Measurements from ENCODE around the gene STK38.
"Not testable (repeated sequence)": the region's sequence is repeated elsewhere in the genome, so short reads cannot be mapped to it uniquely, and the experiment has no call there.

Gene STK38

DNA sequence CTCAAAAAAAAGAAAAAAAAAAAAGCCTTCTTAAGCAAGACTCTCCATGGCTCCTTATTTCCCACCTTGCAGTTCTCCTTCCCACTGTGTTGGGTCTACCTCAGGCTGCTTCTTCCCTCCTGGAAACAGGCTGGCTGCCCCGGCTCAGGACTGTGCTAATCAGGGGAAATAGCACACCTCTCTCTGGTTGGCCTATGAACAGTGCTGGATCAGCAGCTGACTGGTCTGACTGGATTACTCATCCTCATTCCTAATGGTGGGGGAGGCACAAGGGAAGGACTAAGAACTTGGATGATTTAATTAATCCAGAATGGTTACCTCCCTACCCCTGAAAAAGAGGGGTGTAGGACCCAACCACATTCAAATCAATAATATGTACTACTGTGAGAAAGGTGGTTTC lies 43.0 kb upstream of the STK38 start:
- TF ChIP-seq, protein P1, sequence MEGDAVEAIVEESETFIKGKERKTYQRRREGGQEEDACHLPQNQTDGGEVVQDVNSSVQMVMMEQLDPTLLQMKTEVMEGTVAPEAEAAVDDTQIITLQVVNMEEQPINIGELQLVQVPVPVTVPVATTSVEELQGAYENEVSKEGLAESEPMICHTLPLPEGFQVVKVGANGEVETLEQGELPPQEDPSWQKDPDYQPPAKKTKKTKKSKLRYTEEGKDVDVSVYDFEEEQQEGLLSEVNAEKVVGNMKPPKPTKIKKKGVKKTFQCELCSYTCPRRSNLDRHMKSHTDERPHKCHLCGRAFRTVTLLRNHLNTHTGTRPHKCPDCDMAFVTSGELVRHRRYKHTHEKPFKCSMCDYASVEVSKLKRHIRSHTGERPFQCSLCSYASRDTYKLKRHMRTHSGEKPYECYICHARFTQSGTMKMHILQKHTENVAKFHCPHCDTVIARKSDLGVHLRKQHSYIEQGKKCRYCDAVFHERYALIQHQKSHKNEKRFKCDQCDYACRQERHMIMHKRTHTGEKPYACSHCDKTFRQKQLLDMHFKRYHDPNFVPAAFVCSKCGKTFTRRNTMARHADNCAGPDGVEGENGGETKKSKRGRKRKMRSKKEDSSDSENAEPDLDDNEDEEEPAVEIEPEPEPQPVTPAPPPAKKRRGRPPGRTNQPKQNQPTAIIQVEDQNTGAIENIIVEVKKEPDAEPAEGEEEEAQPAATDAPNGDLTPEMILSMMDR (IDR thresholded peaks at IDR 0.05; ENCODE audit: extremely low read depth, missing control alignments) = no peak
- no peak for DNase-seq (ENCODE audit: low spot score)

DNA sequence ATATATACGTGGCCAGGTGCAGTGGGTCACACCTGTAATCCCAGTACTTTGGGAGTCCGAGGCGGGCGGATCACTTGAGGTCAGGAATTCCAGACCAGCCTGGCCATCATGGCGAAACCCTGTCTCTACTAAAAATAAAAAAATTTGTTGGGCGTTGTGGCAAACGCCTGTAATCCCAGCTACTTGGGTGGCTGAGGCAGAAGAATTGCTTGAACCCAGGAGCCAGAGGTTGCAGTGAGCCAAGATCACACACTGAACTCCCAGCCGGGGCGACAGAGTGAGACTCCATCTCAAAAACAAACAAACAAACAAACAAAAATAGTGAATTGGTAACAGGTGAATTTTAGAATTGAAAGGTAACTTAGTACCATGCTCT lies 41.7 kb upstream of the STK38 start:
- DNase-seq (ENCODE audit: low spot score) = not testable (repeated sequence)

DNA sequence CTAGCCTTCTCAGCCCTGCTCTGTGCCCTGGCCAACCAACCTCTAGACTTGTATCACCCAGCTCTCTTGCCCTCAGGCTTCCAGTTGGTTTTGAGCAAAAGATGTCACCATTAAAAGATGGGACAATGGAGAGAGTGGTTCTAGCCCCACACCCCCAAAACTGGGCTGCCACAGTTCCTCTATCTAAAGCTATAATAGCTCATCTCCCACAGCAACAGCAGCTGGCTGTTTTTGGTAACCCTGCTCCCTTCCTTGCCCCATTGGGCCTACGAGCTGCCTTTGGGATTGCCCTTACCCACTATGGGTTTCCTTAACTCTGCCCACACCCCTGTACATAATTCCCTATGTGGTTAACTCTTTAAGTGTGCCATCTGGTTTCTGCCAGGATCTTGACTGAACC lies 39.3 kb upstream of the STK38 start:
- DNase-seq (ENCODE audit: low spot score) = no peak
- TF ChIP-seq, protein P1 (IDR thresholded peaks at IDR 0.05; ENCODE audit: extremely low read depth, missing control alignments) = no peak

DNA sequence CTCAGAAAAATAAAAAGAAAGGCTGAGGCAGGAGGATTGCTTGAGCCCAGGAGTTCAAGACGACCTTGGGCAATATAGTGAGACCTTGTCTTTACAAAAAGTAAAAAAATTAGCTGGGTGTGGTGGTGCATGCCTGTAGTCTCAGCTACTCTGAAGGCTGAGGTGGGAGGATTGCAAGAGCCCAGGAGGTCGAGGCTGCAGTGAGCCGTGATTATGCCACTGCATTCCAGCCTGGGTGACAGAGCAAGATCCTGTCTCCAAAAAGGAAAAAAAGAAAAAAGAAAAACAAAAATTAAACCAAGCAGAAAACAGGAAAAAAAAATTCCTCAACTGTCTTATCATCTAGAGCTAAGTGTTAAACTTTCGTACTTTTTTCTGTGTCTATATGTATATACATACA lies 34.4 kb upstream of the STK38 start:
- TF ChIP-seq, protein P1 (IDR thresholded peaks at IDR 0.05; ENCODE audit: extremely low read depth, missing control alignments) = no peak
- DNase-seq (ENCODE audit: low spot score) = no peak

DNA sequence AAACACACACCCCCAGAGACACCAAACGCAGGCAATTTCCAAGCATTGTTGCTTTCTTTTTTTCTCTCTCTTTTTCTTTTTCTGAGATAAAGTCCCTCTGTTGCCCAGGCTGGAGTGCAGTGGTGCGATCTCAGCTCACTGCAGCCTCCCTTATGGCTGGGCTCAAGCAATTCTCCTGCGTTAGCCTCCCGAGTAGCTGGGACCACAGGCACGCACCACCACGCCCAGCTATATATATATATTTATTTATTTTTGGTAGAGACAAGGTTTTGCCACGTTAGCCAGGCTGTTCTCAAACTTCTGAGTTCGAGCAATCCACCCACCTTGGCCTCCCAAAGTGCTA lies 32.9 kb upstream of the STK38 start:
- no peak for DNase-seq (ENCODE audit: low spot score)
- TF ChIP-seq, protein P1 (IDR thresholded peaks at IDR 0.05; ENCODE audit: extremely low read depth, missing control alignments) = no peak

DNA sequence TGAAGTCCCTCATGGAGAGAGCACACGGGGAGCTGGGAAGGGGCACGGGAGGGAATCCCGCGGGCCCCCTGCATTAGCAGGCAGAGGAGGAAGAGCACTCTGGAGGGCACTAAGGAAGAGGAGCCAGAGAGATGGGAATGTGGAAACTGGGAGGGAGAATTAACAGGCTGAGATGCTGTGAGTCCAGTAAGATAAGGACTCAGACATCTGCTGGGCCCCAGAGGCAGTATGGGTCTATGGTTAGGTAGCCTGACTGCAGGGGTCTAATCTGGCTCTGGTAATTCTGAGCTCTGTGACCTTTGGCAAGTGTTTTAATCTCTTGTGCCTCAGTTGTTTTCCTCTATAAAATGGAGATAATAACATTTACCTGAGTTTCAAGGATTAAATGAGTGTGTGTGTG lies 31.2 kb upstream of the STK38 start:
- no peak for DNase-seq (ENCODE audit: low spot score)
- TF ChIP-seq, protein P1 (IDR thresholded peaks at IDR 0.05; ENCODE audit: extremely low read depth, missing control alignments) = no peak

DNA sequence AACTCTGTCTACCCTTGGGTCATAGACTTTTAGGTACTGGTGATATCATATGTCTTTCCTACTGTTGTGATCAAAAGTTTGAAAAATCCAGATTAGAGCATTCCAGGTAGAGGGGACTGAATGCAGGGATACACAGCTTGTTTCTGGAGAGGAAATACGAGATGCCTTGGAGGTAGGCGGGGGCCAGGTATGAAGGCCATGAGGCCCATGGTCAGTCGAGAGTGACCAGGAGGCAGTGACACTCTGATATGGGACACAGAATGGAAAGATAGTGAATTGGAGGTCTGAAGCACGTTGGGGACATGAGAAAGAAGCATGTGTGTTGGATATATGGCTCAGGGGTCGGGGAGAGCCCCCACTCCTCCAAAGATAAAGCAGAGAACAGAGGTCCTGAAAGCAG lies 30.8 kb upstream of the STK38 start:
- TF ChIP-seq, protein P1 (IDR thresholded peaks at IDR 0.05; ENCODE audit: extremely low read depth, missing control alignments) = no peak
- no peak for DNase-seq (ENCODE audit: low spot score)

DNA sequence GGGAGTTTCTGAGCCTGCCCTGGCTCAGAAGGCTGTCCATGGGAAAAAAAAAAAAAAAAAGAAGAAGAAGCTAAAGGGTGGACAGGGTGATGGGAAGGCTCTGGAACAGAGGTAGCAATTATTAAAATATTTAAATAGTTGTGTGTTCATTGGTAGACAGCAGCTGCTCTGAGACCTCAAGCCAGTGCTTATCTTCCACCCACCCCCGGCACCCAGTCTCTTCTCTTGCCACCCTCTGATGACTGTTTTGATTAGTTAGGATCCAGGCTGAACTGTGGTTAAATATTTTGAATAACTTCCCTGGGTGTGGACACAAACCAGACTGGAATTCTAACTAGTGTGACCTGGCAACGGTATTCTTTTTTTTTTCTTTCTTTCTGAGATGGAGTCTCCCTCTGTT lies 30.0 kb upstream of the STK38 start:
- DNase-seq (ENCODE audit: low spot score) = no peak
- TF ChIP-seq, protein P1 (IDR thresholded peaks at IDR 0.05; ENCODE audit: extremely low read depth, missing control alignments) = no peak

Measured in GM20000 (cell line).